IPS-18a (cell line): ENCODE results near the gene HSPB7.
"Not testable (repeated sequence)": the region's sequence is repeated elsewhere in the genome, so short reads cannot be mapped to it uniquely, and the experiment has no call there.

Experiments used
- H3K27ac ChIP-seq: one replicate; pipeline ENCODE4 v1.5.1; 2013; ENCODE audit warnings: low read length
- H3K27me3 ChIP-seq: one replicate; pipeline ENCODE4 v1.6.1; 2013; ENCODE audit warnings: mild to moderate bottlenecking, low read length; ENCODE audit not compliant: control insufficient read depth, insufficient read depth
- H3K36me3 ChIP-seq: one replicate; pipeline ENCODE4 v1.6.1; 2013; ENCODE audit warnings: low read depth, low read length; ENCODE audit not compliant: control insufficient read depth
- H3K4me1 ChIP-seq: one replicate; pipeline ENCODE4 v1.6.1; 2013; ENCODE audit warnings: low read depth, low read length; ENCODE audit not compliant: control insufficient read depth
- H3K4me3 ChIP-seq: one replicate; pipeline ENCODE4 v1.5.1; 2013; ENCODE audit warnings: low read length
- H3K9ac ChIP-seq: one replicate; pipeline ENCODE4 v1.6.1; 2013; ENCODE audit warnings: mild to moderate bottlenecking, low read length, moderate library complexity
- H3K9me3 ChIP-seq: one replicate; pipeline ENCODE4 v1.6.1; 2013; ENCODE audit warnings: low read depth, low read length; ENCODE audit not compliant: control insufficient read depth

HSPB7 gene

GRCh38 chr1:16017461-16018303, at the start of gene HSPB7:
Gene HSPB7, minus strand, starts transcription at chr1:16018043. Its CDS starts 80 bp downstream, at chr1:16017963.
- no peak within 1 kb of the TSS for H3K27ac ChIP-seq

GRCh38 chr1:16067127-16067768, 49.4 kb upstream of the HSPB7 start:
- no peak overlapping the region for H3K27ac ChIP-seq
- H3K9me3 ChIP-seq: no peaks in the 10 kb centered on the region
- no peak overlapping the region for H3K4me3 ChIP-seq
- H3K27me3 ChIP-seq: peaks cover 4% of the 10 kb centered on the region
- no peaks in the 10 kb centered on the region for H3K36me3 ChIP-seq
- H3K9ac ChIP-seq: no peak overlapping the region
- H3K4me1 ChIP-seq: peaks cover 11% of the 10 kb centered on the region

More at GRCh38 chr1:16017461-16018303, at the start of gene HSPB7:
- H3K36me3 ChIP-seq: no peaks in the 10 kb centered on the region
- H3K9me3 ChIP-seq: no peaks in the 10 kb centered on the region
- no peak within 1 kb of the TSS for H3K4me3 ChIP-seq
- peaks cover 15% of the 10 kb centered on the region for H3K4me1 ChIP-seq
- no peaks in the 10 kb centered on the region for H3K27me3 ChIP-seq
- no peak within 1 kb of the TSS for H3K9ac ChIP-seq

- Histone ChIP-seq H3K4me3 (no peak overlapping the region), H3K4me1 (peaks cover 11% of the 10 kb centered on the region), H3K9me3 (no peaks in the 10 kb centered on the region), H3K27ac (no peak overlapping the region), H3K9ac (no peak overlapping the region), H3K27me3 (no peaks in the 10 kb centered on the region), H3K36me3 (no peaks in the 10 kb centered on the region)
These were observed 48.4 kb upstream of the HSPB7 start for GRCh38 chr1:16066245-16066644.

GRCh38 chr1:16065269-16065576, 47.4 kb upstream of the HSPB7 start:
- H3K27me3 ChIP-seq: no peaks in the 10 kb centered on the region
- no peak overlapping the region for H3K4me3 ChIP-seq
- no peaks in the 10 kb centered on the region for H3K36me3 ChIP-seq
- H3K27ac ChIP-seq: no peak overlapping the region
- H3K4me1 ChIP-seq: peaks cover 11% of the 10 kb centered on the region
- H3K9ac ChIP-seq: no peak overlapping the region
- no peaks in the 10 kb centered on the region for H3K9me3 ChIP-seq

GRCh38 chr1:16064536-16065268, 46.9 kb upstream of the HSPB7 start:
- Histone ChIP-seq H3K27me3 (no peaks in the 10 kb centered on the region), H3K27ac (no peak overlapping the region), H3K36me3 (no peaks in the 10 kb centered on the region), H3K9me3 (no peaks in the 10 kb centered on the region), H3K4me1 (peaks cover 11% of the 10 kb centered on the region), H3K4me3 (no peak overlapping the region), H3K9ac (no peak overlapping the region)

- peaks cover 11% of the 10 kb centered on the region for H3K4me1 ChIP-seq
- no peak overlapping the region for H3K9ac ChIP-seq
- no peaks in the 10 kb centered on the region for H3K9me3 ChIP-seq
- no peaks in the 10 kb centered on the region for H3K27me3 ChIP-seq
- no peak overlapping the region for H3K4me3 ChIP-seq
- H3K27ac ChIP-seq: no peak overlapping the region
- H3K36me3 ChIP-seq: no peaks in the 10 kb centered on the region
These were observed 46.1 kb upstream of the HSPB7 start for GRCh38 chr1:16063921-16064320.

GRCh38 chr1:16063226-16063829, 45.5 kb upstream of the HSPB7 start:
- H3K9me3 ChIP-seq: no peaks in the 10 kb centered on the region
- no peaks in the 10 kb centered on the region for H3K27me3 ChIP-seq
- no peak overlapping the region for H3K4me3 ChIP-seq
- H3K9ac ChIP-seq: no peak overlapping the region
- no peak overlapping the region for H3K27ac ChIP-seq
- H3K36me3 ChIP-seq: no peaks in the 10 kb centered on the region
- peaks cover 11% of the 10 kb centered on the region for H3K4me1 ChIP-seq

- peaks cover 11% of the 10 kb centered on the region for H3K4me1 ChIP-seq
- H3K27me3 ChIP-seq, H3K9ac ChIP-seq, H3K4me3 ChIP-seq, H3K27ac ChIP-seq, H3K9me3 ChIP-seq, H3K36me3 ChIP-seq: not testable (repeated sequence)
These were observed 44.8 kb upstream of the HSPB7 start for GRCh38 chr1:16062687-16063075.

- peaks cover 10% of the 10 kb centered on the region for H3K4me1 ChIP-seq
- not testable (repeated sequence) for H3K9ac ChIP-seq, H3K36me3 ChIP-seq, H3K9me3 ChIP-seq, H3K27me3 ChIP-seq, H3K4me3 ChIP-seq, H3K27ac ChIP-seq
These were observed 44.3 kb upstream of the HSPB7 start for GRCh38 chr1:16061989-16062686.

- Histone ChIP-seq H3K4me1 (peaks cover 7% of the 10 kb centered on the region), H3K9me3 (no peaks in the 10 kb centered on the region), H3K27me3 (no peaks in the 10 kb centered on the region), H3K9ac (no peak overlapping the region), H3K27ac (no peak overlapping the region), H3K4me3 (no peak overlapping the region), H3K36me3 (no peaks in the 10 kb centered on the region)
These were observed 43.4 kb upstream of the HSPB7 start for GRCh38 chr1:16061266-16061665.
